Measurements from ENCODE around the gene KRT83.
"Not testable (repeated sequence)": the region's sequence is repeated elsewhere in the genome, so short reads cannot be mapped to it uniquely, and the experiment has no call there.

KRT83 gene

DNA sequence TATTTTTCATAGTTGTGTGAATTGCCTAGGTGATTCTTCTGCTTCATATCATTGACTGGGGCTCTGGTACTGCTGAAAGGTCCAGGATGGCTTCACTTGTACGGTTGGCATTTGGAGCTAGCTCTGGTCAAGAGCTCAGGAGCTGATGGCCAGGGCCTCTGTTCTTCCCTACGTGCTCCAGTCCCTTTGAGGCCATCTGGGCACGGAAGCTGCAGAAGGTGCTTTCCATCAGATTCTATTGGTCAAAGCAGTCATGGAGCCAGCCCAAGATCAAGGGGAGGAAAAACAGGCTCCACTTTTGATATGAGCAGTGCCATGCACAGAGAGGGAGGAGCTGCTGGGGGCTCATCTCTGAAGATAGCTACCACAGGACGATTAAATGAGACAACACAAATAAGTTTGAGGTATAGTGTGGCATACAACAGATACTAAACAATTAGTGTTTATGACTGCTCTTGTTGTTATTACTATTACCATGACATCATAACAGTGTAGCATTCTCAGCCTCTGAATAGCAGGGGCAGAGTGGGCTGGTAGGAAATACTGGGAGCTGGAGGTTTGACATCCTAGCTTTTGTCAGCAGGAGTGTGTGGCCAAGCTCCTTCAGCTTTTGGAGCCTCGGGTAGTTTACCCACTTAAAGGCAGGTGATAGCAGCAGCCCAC is 10.4 kb downstream of the KRT83 start:
- DNase-seq (ENCODE audit: low read depth in 1 of 2, low spot score in 1 of 2): no peak

DNA sequence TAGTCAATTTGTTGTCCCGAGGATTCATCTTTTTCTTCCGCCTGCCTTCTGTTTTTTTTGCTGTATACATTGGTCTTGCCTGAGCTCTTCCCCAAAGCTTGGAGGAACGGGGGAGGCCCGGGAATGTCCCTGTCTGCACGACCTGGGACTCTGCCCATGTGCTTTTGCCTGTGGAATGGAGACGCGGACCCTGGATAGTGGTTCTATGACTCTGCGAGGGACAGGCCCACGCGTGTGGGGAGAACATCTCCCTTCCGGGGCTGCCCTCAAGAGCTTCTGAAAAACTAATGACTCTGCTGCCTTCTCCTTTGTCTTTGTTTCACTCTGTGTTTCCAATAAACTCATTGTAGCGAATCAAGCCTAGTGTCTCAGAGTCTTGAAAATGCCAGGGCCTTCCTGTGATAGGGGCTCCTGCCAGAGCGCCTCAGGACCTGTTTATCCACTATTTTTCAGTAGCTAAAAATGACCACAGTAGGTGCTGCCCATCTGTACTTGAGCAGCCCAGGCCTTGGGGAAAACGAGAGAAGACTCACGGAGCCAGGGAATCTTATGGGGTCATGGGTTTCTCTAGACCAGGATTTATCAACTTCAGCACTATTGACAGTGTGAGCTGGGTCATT is 12.3 kb downstream of the KRT83 start:
- no peak for DNase-seq (ENCODE audit: low read depth in 1 of 2, low spot score in 1 of 2)

DNA sequence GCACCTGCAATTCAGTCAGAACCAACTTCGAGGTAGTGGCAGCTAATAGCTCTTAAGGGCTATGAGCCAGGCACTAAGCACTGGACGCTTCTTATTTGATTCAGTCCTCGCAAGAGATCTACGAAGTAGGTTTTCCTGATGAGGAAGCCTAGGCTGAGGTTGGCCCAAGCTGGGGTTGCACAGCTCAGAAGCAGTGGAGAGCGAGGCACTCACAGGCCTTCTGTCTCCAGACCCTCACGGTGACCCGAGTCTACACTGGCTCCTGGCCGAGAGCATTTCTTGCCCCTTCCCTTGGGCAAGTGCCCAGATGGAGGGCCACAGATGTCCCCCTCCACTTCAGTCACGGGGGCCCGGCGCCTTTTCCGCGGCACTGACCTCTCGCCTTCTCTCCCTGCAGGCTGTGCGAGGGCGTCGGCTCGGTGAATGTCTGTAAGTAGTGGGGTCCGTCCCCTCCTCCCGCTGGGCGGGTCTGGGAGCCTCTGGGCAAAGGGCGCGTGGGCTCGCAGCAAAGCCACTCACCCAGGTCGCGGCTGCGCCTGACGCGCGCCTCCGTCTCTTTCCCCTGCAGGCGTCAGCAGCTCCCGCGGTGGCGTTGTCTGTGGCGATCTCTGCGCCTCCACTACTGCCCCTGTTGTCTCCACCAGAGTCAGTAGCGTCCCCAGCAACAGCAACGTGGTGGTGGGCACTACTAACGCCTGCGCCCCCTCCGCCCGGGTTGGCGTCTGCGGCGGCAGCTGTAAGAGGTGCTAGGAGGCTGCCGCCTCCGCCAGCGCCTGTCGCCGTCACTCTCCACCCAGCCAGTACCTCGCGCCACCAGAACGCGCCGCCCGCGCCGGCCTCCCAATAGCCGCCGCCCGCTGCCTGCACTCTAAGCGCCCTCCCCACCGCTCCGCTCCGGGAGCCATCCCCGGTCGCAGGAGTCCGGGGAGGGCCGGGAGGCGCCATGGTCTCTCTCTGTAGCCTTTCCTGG is 13.1 kb downstream of the KRT83 start:
- DNase-seq (ENCODE audit: low read depth in 1 of 2, low spot score in 1 of 2): no peak

DNA sequence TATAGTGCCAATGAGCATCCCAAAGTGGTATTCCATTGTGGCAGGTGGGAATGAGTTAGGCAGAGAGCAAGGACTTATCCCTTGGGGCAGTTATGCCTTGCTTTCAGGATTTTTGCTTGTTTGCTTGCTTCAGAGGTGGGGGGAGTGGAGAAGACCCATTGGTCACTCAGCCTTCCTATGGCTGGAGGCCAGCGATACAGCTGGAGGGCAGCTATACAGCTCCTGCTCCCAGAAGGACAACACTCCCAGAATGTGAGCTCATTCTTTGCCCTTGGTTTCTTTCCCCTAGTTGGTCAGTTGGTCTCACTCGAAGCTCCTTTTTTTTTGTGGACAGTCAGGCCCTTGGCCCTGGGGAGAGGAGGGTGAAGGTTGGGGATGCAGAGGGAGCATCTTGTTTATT is 14.5 kb downstream of the KRT83 start:
- no peak for DNase-seq (ENCODE audit: low read depth in 1 of 2, low spot score in 1 of 2)

DNA sequence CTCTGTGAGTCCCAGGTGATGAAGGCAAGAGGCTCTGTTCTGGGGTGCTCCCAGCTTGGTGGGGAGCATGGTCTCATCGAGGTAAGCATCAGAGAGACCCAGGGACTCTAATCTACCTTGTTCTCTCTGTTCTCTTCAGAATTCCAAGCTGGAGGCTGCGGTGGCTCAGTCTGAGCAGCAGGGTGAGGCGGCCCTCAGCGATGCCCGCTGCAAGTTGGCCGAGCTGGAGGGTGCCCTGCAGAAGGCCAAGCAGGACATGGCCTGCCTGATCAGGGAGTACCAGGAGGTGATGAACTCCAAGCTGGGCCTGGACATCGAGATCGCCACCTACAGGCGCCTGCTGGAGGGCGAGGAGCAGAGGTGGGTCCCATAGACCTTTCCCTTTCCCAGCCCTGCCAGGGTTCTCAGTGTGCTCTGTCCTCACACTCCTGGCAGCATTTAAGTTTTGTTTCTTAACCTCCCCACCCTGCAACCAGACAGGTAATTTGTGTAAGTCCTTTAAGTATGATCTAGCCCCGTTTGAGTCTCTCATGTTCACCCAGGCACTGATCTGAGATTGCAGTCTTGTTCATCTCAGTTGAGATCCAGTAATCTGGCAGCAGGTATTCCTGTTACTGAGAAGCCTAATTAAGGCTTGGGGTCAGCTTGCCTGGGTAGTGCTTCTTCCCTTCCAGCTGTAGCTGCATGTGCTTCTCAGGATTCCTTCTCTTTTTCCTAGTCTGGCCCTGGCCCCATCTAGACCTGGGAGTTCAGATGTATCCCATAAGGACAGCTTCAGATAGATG is 15.1 kb downstream of the KRT83 start:
- no peak for DNase-seq (ENCODE audit: low read depth in 1 of 2, low spot score in 1 of 2)

DNA sequence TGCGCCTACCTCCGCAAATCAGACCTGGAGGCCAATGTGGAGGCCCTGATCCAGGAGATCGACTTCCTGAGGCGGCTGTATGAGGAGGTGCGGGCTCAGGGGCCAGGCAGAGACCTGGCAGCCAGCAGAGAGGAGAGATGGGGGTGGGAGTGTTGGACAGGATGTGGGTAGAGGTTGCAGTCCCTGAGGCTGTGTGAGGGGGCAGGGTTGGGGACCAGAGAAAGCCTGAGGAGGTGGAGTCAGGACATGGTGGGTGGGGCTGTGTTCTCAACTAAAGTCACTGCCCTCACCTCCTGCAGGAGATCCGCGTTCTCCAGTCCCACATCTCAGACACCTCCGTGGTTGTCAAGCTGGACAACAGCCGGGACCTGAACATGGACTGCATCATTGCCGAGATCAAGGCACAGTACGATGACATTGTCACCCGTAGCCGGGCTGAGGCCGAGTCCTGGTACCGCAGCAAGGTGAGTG is 16.2 kb downstream of the KRT83 start:
- DNase-seq (ENCODE audit: low read depth in 1 of 2, low spot score in 1 of 2): not testable (repeated sequence)

DNA sequence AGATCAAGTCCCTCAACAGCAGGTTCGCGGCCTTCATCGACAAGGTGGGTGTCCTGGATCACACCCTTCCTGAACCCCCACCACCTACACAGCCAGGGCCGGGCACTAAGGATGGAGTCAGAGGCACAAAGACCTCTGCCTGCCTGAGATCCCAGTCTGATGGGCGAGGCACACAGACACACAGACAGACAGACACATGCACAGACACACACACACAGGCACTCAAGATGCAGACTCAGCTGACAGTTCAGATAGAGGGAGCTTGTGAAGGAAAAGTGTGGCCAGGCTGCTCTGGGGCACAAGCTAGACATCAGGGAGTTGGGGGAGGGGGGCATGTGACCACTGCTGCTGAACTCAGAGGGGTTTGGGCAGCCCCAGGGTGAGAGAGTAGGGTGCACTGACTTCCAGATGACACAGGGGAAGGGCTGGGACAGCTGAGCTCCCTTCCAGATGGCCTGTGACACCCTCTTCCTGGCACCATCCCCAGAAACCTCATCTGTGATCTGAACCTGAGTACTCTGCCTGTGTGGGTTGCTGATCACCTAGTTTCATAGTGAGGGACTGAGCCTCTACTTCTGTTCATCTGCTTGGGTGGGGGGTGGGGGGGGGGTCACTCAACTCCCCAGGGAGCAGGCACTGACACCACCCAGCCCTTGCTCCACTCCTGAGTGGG is 18.8 kb downstream of the KRT83 start:
- DNase-seq (ENCODE audit: low read depth in 1 of 2, low spot score in 1 of 2): not testable (repeated sequence)

DNA sequence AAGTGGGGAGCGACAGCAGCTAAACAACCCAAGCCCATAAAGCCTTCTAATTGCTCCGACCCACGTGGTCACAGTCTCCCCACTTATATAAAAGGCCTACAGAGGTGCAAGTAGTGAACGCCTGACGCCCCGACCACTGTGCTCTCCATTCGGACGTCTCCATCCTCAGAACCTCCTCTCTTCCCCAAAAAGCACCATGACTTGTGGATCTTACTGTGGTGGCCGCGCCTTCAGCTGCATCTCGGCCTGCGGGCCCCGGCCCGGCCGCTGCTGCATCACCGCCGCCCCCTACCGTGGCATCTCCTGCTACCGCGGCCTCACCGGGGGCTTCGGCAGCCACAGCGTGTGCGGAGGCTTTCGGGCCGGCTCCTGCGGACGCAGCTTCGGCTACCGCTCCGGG is 19.5 kb downstream of the KRT83 start:
- DNase-seq (ENCODE audit: low read depth in 1 of 2, low spot score in 1 of 2): not testable (repeated sequence)

DNA sequence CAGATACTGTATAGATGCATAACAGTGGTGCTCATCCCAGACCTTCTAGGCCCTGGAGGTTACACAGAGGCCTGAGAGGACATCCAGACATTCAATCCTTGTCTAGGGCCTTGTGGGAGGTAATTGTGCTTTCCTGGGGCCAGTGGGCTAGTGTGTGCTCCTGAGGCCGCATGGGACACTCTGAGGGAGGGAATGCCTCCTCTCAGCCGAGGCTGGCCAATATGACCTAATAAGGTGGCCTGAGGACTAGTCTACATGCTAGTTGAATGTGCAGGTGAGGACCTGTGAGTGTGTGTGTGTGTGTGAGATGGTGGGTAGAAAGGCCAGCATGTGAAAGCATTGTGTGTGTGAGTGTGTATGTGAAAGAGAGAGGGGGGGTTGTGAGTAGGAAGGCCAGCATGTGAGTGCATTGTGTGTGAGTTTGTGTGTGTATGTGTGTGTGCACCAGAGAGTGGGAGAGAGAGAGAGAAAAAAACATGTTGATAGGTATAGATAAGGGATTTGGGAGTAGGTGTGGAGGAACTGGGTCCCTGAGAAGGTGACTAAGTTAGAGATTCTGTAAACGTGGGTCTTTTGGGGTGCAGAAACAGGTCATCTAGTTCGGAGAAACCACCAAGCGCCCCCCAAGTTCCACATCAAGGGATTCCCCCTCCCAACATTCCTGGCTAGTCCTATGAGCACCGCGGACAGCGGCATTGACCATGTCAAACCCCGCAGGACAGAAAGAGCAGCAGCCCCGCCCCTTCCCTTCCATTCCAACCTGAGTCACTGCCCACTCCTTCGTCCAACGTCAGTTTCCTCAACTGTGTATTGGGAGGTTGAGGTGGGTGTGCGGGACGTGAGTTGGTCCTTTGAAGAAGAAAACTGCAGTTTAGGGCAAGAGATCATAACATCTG is 20.2 kb downstream of the KRT83 start:
- DNase-seq (ENCODE audit: low read depth in 1 of 2, low spot score in 1 of 2): no peak

DNA sequence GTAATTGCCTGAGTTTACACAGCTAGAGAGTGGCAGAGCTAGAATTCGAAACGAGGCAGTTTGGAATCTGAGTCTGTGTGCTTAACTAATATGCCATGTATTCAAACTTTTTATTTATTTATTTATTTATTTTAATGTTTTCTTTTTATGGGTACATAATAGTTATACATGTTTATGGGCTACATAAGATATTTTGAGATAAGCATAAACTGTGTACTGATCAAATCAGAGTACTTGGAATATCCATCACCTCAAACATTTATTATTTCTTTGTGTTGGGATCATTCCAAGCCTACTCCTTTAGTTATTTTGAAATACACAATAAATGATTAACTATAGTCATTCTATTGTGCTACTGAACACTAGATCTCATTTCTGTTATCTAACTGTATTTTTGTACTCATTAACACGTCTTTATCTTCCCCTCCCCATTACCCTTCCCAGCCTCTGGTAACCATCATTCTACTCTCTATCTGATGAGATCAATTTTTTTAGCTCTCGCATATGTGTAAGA is 22.5 kb downstream of the KRT83 start:
- no peak for DNase-seq (ENCODE audit: low read depth in 1 of 2, low spot score in 1 of 2)

DNA sequence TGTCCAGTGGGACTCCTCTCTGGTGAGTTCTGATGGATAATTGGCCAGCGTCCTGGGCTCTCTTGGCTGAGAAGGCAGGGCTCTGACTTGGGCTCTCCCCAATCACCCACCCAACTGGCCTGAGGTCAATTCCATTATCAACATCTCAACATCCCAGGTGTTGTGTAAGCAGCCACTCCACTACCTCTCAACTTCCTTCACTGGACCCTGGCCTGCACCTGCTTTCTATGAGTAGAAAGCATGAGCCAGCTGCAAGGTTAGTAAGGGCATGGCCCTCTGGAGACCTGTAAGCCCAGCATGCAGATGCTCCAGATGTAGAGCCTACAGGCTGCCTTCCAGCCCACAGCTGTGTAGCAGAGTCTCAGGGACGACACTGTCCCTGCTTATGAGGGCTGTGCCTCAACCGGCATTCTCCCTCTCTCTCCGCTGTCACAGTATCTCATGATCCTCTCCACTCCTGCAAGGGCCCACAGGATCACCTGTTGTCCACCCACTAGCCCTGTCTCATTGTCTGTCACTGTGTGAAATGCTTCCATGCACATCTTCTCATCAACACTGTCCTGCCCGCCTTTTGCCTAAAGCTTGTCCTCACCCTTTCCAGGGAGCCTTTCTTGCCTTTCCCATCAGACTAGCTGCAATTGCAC is 24.5 kb downstream of the KRT83 start:
- DNase-seq (ENCODE audit: low read depth in 1 of 2, low spot score in 1 of 2): no peak

DNA sequence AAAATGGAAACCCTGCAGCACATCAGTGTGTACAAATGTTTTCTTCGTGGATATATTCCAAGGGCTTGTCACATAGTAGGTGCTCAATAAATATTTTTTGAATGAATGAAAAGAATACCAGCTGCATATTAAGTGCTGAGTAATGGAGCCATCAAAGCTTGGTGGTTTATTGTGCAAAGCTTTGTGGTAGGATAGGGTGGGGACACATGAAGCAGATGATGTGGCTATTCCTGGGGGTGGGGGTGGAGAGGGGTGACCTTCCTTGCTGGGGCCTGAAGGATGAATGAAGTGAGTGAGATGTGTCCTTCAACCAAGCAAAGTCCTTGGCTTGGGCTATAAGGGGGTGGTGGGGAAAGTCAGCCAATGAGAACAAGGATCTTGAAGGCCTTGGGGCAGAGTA is 25.5 kb downstream of the KRT83 start:
- DNase-seq (ENCODE audit: low read depth in 1 of 2, low spot score in 1 of 2): no peak

DNA sequence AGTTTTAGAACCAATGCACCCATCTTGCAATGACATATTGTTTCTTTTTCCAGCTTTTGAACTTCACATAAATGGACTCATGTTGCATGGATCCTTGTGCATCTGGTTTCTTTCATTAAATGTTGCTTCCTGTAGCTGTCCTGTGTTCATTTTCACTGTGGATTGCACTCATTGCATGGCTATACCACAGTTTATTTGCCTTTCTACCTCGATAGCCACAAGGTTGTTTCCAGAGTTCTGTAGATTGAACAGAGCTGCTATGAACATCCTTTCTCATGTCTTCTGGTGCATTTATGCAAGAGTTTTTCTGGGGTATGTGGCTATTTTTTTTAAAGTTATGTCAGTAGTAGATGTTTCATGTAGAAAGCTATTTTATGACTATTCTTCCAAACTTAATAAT is 26.4 kb downstream of the KRT83 start:
- no peak for DNase-seq (ENCODE audit: low read depth in 1 of 2, low spot score in 1 of 2)

DNA sequence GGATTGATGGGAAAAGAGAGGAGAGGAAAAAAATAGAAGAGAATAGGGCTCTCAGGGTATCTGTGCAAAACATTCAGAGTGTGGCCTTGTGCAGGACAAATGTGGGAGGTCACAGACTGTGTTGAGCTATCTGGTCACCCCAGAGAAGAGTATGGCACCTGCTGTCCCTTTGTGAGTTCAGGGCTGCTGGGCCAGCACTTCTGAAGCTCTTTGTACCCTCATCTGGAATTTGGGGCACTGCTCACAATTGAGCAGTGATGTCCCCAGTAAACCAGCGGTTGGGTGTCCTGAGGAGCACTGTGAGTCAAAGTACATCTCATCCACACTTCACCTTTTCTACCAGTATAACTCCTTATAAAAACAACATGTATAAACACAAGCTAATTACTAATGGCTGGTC is 27.3 kb downstream of the KRT83 start:
- no peak for DNase-seq (ENCODE audit: low read depth in 1 of 2, low spot score in 1 of 2)

DNA sequence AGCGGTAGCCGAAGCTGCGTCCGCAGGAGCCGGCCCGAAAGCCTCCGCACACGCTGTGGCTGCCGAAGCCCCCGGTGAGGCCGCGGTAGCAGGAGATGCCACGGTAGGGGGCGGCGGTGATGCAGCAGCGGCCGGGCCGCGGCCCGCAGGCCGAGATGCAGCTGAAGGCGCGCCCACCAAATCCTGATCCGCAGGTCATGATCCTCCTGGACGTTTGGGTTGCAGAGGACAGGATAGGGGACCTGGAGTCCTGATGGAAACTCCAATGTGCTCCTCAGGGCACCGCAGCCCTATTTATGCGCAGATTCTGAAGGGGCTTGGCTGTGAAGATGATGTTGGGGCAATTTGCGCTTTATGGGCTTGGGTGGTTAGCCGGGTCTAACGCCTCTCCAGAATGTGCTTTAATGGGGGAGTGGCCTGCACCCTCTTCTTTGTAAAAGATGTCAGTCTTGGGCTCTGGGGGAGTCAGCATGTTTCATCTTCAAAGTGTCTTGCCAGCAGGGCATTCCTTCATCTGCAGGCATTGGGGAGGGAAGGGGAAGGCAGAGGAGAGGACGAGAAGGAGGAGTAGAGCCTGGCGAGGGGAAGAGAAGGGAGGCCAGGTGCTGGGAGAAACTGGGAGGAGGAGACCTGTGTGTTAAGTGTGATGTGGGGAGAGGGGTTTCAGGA is 29.8 kb downstream of the KRT83 start, which contains the start of gene KRT81:
KRT81 (minus strand) TSS at position 268 of the 669 bp plus-strand sequence; CDS start at position 199, 69 bp downstream.
- DNase-seq (ENCODE audit: low read depth in 1 of 2, low spot score in 1 of 2): no peak

DNA sequence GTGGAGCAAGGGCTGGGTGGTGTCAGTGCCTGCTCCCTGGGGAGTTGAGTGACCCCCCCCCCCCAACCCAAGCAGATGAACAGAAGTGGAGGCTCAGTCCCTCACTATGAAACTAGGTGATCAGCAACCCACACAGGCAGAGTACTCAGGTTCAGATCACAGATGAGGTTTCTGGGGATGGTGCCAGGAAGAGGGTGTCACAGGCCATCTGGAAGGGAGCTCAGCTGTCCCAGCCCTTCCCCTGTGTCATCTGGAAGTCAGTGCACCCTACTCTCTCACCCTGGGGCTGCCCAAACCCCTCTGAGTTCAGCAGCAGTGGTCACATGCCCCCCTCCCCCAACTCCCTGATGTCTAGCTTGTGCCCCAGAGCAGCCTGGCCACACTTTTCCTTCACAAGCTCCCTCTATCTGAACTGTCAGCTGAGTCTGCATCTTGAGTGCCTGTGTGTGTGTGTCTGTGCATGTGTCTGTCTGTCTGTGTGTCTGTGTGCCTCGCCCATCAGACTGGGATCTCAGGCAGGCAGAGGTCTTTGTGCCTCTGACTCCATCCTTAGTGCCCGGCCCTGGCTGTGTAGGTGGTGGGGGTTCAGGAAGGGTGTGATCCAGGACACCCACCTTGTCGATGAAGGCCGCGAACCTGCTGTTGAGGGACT is 30.6 kb downstream of the KRT83 start:
- DNase-seq (ENCODE audit: low read depth in 1 of 2, low spot score in 1 of 2): not testable (repeated sequence)
